MM.1S (cell line): Measurements from ENCODE around the gene MMADHC.

ENCODE experiments used
- DNase-seq: peaks from one replicate; pipeline ENCODE4 v3.0.0-alpha.2; 2015
- H2AFZ ChIP-seq: fragments of 300-600 bp; sonication (generic); 2 replicates; pipeline ENCODE4 v1.6.0; 2016; ENCODE audit warnings: antibody characterized with exemption, low read length
- H3F3A ChIP-seq: fragments of 300-600 bp; sonication (generic); 2 replicates; pipeline ENCODE4 v1.6.1; 2016; ENCODE audit warnings: mild to moderate bottlenecking, antibody characterized with exemption, low read length, moderate library complexity, mixed read lengths; ENCODE audit not compliant: insufficient read depth
- H3K27ac ChIP-seq: fragments of 300-600 bp; sonication (generic); 2 replicates; pipeline ENCODE4 v1.5.1; 2016; ENCODE audit warnings: mild to moderate bottlenecking, low read length
- H3K27me3 ChIP-seq: fragments of 300-600 bp; sonication (generic); replicated peaks from 2 replicates; pipeline ENCODE4 v1.6.0; 2016; ENCODE audit warnings: low read length; ENCODE audit not compliant: insufficient read depth
- H3K36me3 ChIP-seq: fragments of 300-600 bp; sonication (generic); replicated peaks from 2 replicates; pipeline ENCODE4 v1.6.1; 2016; ENCODE audit warnings: mild to moderate bottlenecking, low read length, mixed read lengths; ENCODE audit not compliant: insufficient read depth
- H3K4me1 ChIP-seq: fragments of 300-600 bp; sonication (generic); 2 replicates; pipeline ENCODE4 v1.6.1; 2016; ENCODE audit warnings: low read length, mixed read lengths
- H3K4me2 ChIP-seq: fragments of 300-600 bp; sonication (generic); 2 replicates; pipeline ENCODE4 v1.6.0; 2016; ENCODE audit warnings: low read depth, low read length
- H3K4me3 ChIP-seq: fragments of 300-600 bp; sonication (generic); 2 replicates; pipeline ENCODE4 v1.5.1; 2016; ENCODE audit warnings: low read length, mixed read lengths
- H3K79me2 ChIP-seq: fragments of 300-600 bp; sonication (generic); 2 replicates; pipeline ENCODE4 v1.6.1; 2016; ENCODE audit warnings: mixed run types, low read length, mixed read lengths
- H3K9ac ChIP-seq: fragments of 300-600 bp; sonication (generic); 2 replicates; pipeline ENCODE4 v1.6.1; 2016; ENCODE audit warnings: low read length, mixed read lengths
- H3K9me2 ChIP-seq: fragments of 300-600 bp; sonication (generic); replicated peaks from 2 replicates; pipeline ENCODE4 v1.6.1; 2016; ENCODE audit warnings: mild to moderate bottlenecking, low read length, mixed read lengths; ENCODE audit not compliant: insufficient read depth
- H3K9me3 ChIP-seq: fragments of 300-600 bp; sonication (generic); replicated peaks from 2 replicates; pipeline ENCODE4 v1.6.1; 2016; ENCODE audit warnings: mild to moderate bottlenecking, low read length, mixed read lengths; ENCODE audit not compliant: insufficient read depth
- H4K20me1 ChIP-seq: fragments of 300-600 bp; sonication (generic); 2 replicates; pipeline ENCODE4 v1.6.1; 2016; ENCODE audit warnings: mild to moderate bottlenecking, low read length, moderate library complexity, mixed read lengths; ENCODE audit not compliant: insufficient read depth
- EZH2 ChIP-seq: fragments of 300-600 bp; sonication (generic); optimal IDR thresholded peaks from 2 replicates; pipeline ENCODE3; 2017; ENCODE audit warnings: low read depth, mild to moderate bottlenecking, antibody characterized with exemption, low read length, mixed read lengths
- EZH2phosphoT487 ChIP-seq: fragments of 300-600 bp; sonication (generic); IDR thresholded peaks from 2 replicates; pipeline ENCODE4 v1.6.1; 2018; ENCODE audit warnings: antibody characterized with exemption, low read length
- TF ChIP-seq, protein P1 (sequence below): fragments of 300-600 bp; sonication (generic); IDR thresholded peaks from 2 replicates; pipeline ENCODE4 v1.5.1; 2016; ENCODE audit warnings: antibody characterized with exemption, low read length, mixed read lengths

Gene MMADHC

DNA sequence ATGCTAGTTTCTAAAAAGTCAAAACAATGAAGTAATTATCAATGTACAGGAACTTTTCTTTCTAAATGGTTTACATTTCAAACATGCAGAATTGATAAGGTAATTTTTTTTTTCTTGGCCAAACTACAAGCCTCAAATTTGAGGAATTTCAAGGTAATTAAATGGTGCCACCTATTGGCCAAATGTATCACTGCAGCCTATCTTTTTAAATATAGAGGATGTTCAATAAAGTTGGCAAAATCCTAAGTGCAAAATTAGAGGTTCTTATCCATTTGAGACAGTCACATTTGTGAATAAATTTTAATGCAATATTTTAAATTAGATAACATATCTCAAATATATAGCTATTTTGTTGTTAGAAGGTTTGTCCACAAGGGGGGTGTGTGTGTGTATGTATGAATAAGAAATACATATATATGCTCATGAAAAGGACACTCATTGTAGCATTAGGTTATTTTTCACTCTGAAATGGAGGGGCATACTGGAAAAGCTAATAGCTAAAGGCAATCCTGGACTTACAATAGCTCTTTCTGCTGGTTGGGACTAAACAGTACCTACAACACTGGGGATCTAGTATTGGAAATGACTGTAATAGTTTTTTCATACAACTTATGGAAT is 26.2 kb downstream of the MMADHC start:
- Histone ChIP-seq H3K27ac (no peak overlapping the region; the same call in 1 of the 2 replicates), H3K9ac (no peak overlapping the region; the same call in 1 of the 2 replicates), H3F3A (peaks cover 17% of the 10 kb centered on the region), H3K79me2 (no peaks in the 10 kb centered on the region), H4K20me1 (no peaks in the 10 kb centered on the region), H3K27me3 (no peaks in the 10 kb centered on the region), H3K4me3 (no peak overlapping the region), H3K4me2 (peak overlapping the region; percentile 58), H3K9me3 (no peaks in the 10 kb centered on the region), H3K36me3 (no peaks in the 10 kb centered on the region), H3K4me1 (peaks cover 16% of the 10 kb centered on the region), H3K9me2 (no peaks in the 10 kb centered on the region), H2AFZ (no peak overlapping the region)
- TF ChIP-seq EZH2phosphoT487 = no peak
- TF ChIP-seq, protein P1, sequence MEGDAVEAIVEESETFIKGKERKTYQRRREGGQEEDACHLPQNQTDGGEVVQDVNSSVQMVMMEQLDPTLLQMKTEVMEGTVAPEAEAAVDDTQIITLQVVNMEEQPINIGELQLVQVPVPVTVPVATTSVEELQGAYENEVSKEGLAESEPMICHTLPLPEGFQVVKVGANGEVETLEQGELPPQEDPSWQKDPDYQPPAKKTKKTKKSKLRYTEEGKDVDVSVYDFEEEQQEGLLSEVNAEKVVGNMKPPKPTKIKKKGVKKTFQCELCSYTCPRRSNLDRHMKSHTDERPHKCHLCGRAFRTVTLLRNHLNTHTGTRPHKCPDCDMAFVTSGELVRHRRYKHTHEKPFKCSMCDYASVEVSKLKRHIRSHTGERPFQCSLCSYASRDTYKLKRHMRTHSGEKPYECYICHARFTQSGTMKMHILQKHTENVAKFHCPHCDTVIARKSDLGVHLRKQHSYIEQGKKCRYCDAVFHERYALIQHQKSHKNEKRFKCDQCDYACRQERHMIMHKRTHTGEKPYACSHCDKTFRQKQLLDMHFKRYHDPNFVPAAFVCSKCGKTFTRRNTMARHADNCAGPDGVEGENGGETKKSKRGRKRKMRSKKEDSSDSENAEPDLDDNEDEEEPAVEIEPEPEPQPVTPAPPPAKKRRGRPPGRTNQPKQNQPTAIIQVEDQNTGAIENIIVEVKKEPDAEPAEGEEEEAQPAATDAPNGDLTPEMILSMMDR = peak; percentile 90
- peak; percentile 52 for DNase-seq

DNA sequence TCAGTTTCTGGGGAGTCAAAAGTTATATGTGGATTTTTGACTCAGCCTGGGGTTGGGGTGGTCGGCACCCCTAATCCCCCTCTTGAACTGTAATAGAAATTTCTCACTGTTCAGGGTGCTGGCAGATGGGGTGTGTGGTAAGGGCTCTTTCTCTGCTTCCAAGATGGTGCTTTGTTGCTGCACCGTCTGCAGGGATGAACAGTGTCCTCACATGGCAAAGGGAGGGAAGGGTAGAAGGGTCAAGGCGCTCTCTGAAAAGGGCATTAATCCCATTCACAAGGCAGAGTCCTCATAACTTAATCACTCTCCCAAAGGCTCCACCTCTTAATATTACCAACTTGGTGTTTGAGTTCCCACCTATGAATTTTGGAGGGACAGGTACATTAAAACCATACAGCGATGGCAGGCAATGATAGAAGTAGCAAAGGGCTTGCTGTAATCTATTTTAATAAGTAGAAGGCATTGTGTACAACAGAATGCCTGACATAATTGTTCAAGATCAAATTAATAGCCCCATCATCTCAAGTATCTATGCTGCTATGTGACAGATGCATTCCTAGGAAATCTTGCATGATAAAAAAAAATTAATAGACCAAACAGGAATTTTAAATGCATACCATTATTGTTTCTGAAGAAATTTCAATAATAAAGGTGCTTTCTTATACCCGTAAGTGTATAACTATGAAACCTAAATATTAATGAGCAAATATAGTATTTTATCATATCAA is 28.1 kb downstream of the MMADHC start:
- Histone ChIP-seq H4K20me1 (no peaks in the 10 kb centered on the region), H3K4me1 (peaks cover 16% of the 10 kb centered on the region), H2AFZ (no peak overlapping the region), H3K79me2 (no peaks in the 10 kb centered on the region), H3K9me3 (no peaks in the 10 kb centered on the region), H3K9me2 (no peaks in the 10 kb centered on the region), H3K9ac (no peak overlapping the region), H3K36me3 (no peaks in the 10 kb centered on the region), H3K4me3 (no peak overlapping the region), H3K4me2 (no peak overlapping the region), H3K27ac (no peak overlapping the region), H3F3A (peaks cover 17% of the 10 kb centered on the region), H3K27me3 (no peaks in the 10 kb centered on the region)
- no peak for DNase-seq
- TF ChIP-seq EZH2phosphoT487 = no peak
- TF ChIP-seq, protein P1 = no peak
- TF ChIP-seq EZH2 = no peak

DNA sequence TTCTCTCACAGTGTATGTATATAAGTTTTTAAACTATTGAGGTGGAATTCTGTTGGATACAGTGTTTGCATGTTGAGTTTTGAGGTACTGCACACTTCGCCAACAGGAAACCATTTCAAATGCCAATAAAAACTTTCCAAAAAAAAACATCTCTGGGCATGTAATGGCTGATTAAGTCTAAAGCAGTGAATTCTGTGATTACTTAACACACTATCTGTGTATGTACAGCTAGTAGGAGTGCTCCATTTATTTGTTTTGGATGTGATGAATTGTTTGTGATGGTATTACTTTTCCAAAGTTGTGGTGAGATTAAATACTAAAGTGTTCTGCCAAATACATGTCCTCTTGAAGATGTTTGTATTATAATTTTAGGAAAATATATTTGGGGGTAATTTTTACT is 31.1 kb downstream of the MMADHC start:
- Histone ChIP-seq H2AFZ (no peak overlapping the region), H3K4me2 (no peak overlapping the region), H3K4me1 (no peaks in the 10 kb centered on the region), H3K9me3 (no peaks in the 10 kb centered on the region), H3K36me3 (no peaks in the 10 kb centered on the region), H3K9me2 (no peaks in the 10 kb centered on the region), H3K27me3 (no peaks in the 10 kb centered on the region), H3K4me3 (no peak overlapping the region), H4K20me1 (no peaks in the 10 kb centered on the region), H3K27ac (no peak overlapping the region), H3K9ac (no peak overlapping the region), H3F3A (no peaks in the 10 kb centered on the region), H3K79me2 (no peaks in the 10 kb centered on the region)
- DNase-seq = no peak
- TF ChIP-seq, protein P1 = no peak
- no peak for TF ChIP-seq EZH2phosphoT487
- no peak for TF ChIP-seq EZH2
